HL-60 (cell line): ENCODE measurements around the gene GAS2L2.

ENCODE experiments used
- DNase-seq, 2 experiments: peaks; one replicate each; pipeline ENCODE4 v3.0.0-alpha.2; 2010 to 2020; ENCODE audit warnings: low read depth in 1 of 2, low spot score in 1 of 2
- H3K27ac ChIP-seq: fragments of 250-450 bp; sonication (Bioruptor Pico); replicated peaks from 2 replicates; pipeline ENCODE4 v1.5.1; 2020; ENCODE audit warnings: mild to moderate bottlenecking, moderate library complexity
- H3K27me3 ChIP-seq: fragments of 250-450 bp; sonication (Bioruptor Pico); 2 replicates; pipeline ENCODE4 v1.5.1; 2021; ENCODE audit warnings: mild to moderate bottlenecking, moderate library complexity; ENCODE audit not compliant: insufficient read depth, poor library complexity, severe bottlenecking
- H3K4me3 ChIP-seq: replicated peaks from 2 replicates; pipeline ENCODE4 v1.5.1; 2011; ENCODE audit warnings: mild to moderate bottlenecking, control low read depth, low read length; ENCODE audit not compliant: insufficient read depth
- GABPA ChIP-seq: IDR thresholded peaks from 2 replicates; pipeline ENCODE4 v1.6.1; 2012; ENCODE audit warnings: low read depth
- POLR2AphosphoS5 ChIP-seq: IDR thresholded peaks from 2 replicates; pipeline ENCODE4 v1.6.1; 2012; ENCODE audit warnings: low read depth
- SPI1 ChIP-seq: IDR thresholded peaks from 2 replicates; pipeline ENCODE4 v1.6.1; 2012; ENCODE audit warnings: low read depth, mild to moderate bottlenecking, borderline replicate concordance
- TF ChIP-seq, protein P1 (sequence below): IDR thresholded peaks from 2 replicates; pipeline ENCODE4 v1.6.1; 2012; ENCODE audit warnings: low read depth; ENCODE audit not compliant: insufficient replicate concordance
- TF ChIP-seq, protein P2 (sequence below): IDR thresholded peaks from one replicate; pipeline ENCODE4 v1.5.1; 2011; ENCODE audit warnings: low read length, control low read depth, inconsistent platforms; ENCODE audit not compliant: insufficient read depth

Gene GAS2L2

DNA sequence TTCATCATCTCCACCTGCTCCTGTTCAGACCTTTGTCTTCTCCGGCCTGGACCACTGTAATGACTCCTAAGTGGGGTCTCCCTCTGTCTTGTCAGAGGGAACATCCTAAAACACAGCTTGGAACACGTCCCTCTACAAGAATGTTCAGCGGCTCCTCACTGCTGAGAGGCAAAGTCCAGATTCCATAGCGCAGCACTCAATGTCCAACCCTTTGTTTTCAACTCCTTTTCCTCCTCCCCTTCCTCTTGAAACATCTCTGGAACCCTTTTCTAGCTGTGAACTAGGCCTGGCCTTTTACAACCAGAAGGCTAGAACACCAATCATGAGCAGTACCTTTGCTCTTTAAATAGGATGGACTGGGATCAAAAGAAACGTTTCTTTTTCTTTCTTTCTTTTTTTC, 8.6 kb upstream of the GAS2L2 start:
- no peak for DNase-seq
- Histone ChIP-seq H3K27ac (no peak overlapping the region), H3K4me3 (no peak overlapping the region), H3K27me3 (peaks cover 3% of the 10 kb centered on the region)
- TF ChIP-seq, protein P1, sequence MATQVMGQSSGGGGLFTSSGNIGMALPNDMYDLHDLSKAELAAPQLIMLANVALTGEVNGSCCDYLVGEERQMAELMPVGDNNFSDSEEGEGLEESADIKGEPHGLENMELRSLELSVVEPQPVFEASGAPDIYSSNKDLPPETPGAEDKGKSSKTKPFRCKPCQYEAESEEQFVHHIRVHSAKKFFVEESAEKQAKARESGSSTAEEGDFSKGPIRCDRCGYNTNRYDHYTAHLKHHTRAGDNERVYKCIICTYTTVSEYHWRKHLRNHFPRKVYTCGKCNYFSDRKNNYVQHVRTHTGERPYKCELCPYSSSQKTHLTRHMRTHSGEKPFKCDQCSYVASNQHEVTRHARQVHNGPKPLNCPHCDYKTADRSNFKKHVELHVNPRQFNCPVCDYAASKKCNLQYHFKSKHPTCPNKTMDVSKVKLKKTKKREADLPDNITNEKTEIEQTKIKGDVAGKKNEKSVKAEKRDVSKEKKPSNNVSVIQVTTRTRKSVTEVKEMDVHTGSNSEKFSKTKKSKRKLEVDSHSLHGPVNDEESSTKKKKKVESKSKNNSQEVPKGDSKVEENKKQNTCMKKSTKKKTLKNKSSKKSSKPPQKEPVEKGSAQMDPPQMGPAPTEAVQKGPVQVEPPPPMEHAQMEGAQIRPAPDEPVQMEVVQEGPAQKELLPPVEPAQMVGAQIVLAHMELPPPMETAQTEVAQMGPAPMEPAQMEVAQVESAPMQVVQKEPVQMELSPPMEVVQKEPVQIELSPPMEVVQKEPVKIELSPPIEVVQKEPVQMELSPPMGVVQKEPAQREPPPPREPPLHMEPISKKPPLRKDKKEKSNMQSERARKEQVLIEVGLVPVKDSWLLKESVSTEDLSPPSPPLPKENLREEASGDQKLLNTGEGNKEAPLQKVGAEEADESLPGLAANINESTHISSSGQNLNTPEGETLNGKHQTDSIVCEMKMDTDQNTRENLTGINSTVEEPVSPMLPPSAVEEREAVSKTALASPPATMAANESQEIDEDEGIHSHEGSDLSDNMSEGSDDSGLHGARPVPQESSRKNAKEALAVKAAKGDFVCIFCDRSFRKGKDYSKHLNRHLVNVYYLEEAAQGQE = no peak
- no peak for TF ChIP-seq SPI1
- TF ChIP-seq GABPA = no peak
- TF ChIP-seq, protein P2, sequence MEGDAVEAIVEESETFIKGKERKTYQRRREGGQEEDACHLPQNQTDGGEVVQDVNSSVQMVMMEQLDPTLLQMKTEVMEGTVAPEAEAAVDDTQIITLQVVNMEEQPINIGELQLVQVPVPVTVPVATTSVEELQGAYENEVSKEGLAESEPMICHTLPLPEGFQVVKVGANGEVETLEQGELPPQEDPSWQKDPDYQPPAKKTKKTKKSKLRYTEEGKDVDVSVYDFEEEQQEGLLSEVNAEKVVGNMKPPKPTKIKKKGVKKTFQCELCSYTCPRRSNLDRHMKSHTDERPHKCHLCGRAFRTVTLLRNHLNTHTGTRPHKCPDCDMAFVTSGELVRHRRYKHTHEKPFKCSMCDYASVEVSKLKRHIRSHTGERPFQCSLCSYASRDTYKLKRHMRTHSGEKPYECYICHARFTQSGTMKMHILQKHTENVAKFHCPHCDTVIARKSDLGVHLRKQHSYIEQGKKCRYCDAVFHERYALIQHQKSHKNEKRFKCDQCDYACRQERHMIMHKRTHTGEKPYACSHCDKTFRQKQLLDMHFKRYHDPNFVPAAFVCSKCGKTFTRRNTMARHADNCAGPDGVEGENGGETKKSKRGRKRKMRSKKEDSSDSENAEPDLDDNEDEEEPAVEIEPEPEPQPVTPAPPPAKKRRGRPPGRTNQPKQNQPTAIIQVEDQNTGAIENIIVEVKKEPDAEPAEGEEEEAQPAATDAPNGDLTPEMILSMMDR = no peak
- no peak for TF ChIP-seq POLR2AphosphoS5

GRCh38 chr17:35760587-35760986, 7.5 kb upstream of the GAS2L2 start, which contains the start of gene C17orf50:
Gene C17orf50 (plus strand): TSS chr17:35760887. CDS start chr17:35760942, 55 bp downstream.
- H3K27ac ChIP-seq = no peak within 1 kb of the TSS
- peaks cover 3% of the 10 kb centered on the region for H3K27me3 ChIP-seq
- TF ChIP-seq POLR2AphosphoS5 = no peak
- TF ChIP-seq, protein P1 = no peak
- no peak for TF ChIP-seq GABPA
- TF ChIP-seq, protein P2 = no peak
- no peak for TF ChIP-seq SPI1
- H3K4me3 ChIP-seq = no peak within 1 kb of the TSS
- DNase-seq = no peak

- H3K4me3 ChIP-seq = no peak overlapping the region
- TF ChIP-seq, protein P2 = no peak
- TF ChIP-seq SPI1 (no peak), GABPA (no peak), POLR2AphosphoS5 (no peak)
- TF ChIP-seq, protein P1 = no peak
- H3K27me3 ChIP-seq = peaks cover 4% of the 10 kb centered on the region
- no peak for DNase-seq
- H3K27ac ChIP-seq = no peak overlapping the region
These were observed 4.2 kb upstream of the GAS2L2 start for GRCh38 chr17:35757243-35757642.
